ENCODE data around the gene MDK.

GRCh38 chr11:46414466-46414796, 33.0 kb downstream of the MDK start:
- TF ChIP-seq, protein P1, sequence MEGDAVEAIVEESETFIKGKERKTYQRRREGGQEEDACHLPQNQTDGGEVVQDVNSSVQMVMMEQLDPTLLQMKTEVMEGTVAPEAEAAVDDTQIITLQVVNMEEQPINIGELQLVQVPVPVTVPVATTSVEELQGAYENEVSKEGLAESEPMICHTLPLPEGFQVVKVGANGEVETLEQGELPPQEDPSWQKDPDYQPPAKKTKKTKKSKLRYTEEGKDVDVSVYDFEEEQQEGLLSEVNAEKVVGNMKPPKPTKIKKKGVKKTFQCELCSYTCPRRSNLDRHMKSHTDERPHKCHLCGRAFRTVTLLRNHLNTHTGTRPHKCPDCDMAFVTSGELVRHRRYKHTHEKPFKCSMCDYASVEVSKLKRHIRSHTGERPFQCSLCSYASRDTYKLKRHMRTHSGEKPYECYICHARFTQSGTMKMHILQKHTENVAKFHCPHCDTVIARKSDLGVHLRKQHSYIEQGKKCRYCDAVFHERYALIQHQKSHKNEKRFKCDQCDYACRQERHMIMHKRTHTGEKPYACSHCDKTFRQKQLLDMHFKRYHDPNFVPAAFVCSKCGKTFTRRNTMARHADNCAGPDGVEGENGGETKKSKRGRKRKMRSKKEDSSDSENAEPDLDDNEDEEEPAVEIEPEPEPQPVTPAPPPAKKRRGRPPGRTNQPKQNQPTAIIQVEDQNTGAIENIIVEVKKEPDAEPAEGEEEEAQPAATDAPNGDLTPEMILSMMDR (IDR thresholded peaks at IDR 0.05), result no peak
- TF ChIP-seq POLR2A (IDR thresholded peaks at IDR 0.05), result no peak
- TF ChIP-seq POLR2AphosphoS5 (IDR thresholded peaks at IDR 0.05), result no peak
- no peak for TF ChIP-seq EP300 (IDR thresholded peaks at IDR 0.05; ENCODE audit: low read depth)

Data from transverse colon (tissue), 4 donors.